OCI-LY3 (cell line): Measurements from ENCODE around the gene AFP.

Source experiments
- H2AFZ ChIP-seq: fragments of 200-600, 300-600 bp; shearing (Covaris generic); 2 replicates; pipeline ENCODE4 v1.6.0; 2014; ENCODE audit warnings: antibody characterized with exemption, low read depth, low read length
- H3K27ac ChIP-seq: fragments of 200-600, 300-600 bp; sonication (generic); 2 replicates; pipeline ENCODE4 v1.5.1; 2014; ENCODE audit warnings: mild to moderate bottlenecking, low read length, moderate library complexity, mixed read lengths
- H3K27me3 ChIP-seq: fragments of 200-600, 300-600 bp; sonication (generic); 2 replicates; pipeline ENCODE4 v1.6.1; 2014; ENCODE audit warnings: low read depth, low read length, mixed read lengths
- H3K36me3 ChIP-seq: fragments of 200-600, 300-600 bp; sonication (generic); replicated peaks from 2 replicates; pipeline ENCODE3; 2014; ENCODE audit warnings: low read depth, low read length, mixed read lengths
- H3K4me1 ChIP-seq: fragments of 300-600, 200-600 bp; sonication (generic); 2 replicates; pipeline ENCODE4 v1.6.1; 2014; ENCODE audit warnings: low read length, mixed read lengths
- H3K4me2 ChIP-seq: fragments of 200-600, 300-600 bp; sonication (generic); 2 replicates; pipeline ENCODE4 v1.6.1; 2014; ENCODE audit warnings: low read length, mixed read lengths
- H3K4me3 ChIP-seq: fragments of 300-600, 200-600 bp; sonication (generic); 2 replicates; pipeline ENCODE4 v1.5.1; 2014; ENCODE audit warnings: antibody characterized with exemption, mild to moderate bottlenecking, low read length, moderate library complexity
- H3K79me2 ChIP-seq: fragments of 300-600, 200-600 bp; shearing (Covaris generic); 2 replicates; pipeline ENCODE4 v1.6.1; 2014; ENCODE audit warnings: mild to moderate bottlenecking, low read length, mixed read lengths
- H3K9ac ChIP-seq: fragments of 300-600, 200-600 bp; shearing (Covaris generic); 2 replicates; pipeline ENCODE4 v1.6.0; 2014; ENCODE audit warnings: mild to moderate bottlenecking, low read length, moderate library complexity
- H3K9me3 ChIP-seq: fragments of 200-600, 300-600 bp; shearing (Covaris generic); 2 replicates; pipeline ENCODE4 v1.6.1; 2014; ENCODE audit warnings: low read length, mixed read lengths; ENCODE audit not compliant: insufficient read depth
- H4K20me1 ChIP-seq: fragments of 200-600, 300-600 bp; sonication (generic); 2 replicates; pipeline ENCODE4 v1.6.1; 2016; ENCODE audit warnings: low read length, mixed read lengths; ENCODE audit not compliant: insufficient read depth
- CTCF ChIP-seq: fragments of 200-600, 300-600 bp; sonication (generic); IDR thresholded peaks from 2 replicates; pipeline ENCODE4 v1.5.1; 2014; ENCODE audit warnings: antibody characterized with exemption, low read length, low read depth
- EZH2phosphoT487 ChIP-seq: fragments of 200-600 bp; shearing (Covaris generic); IDR thresholded peaks from 2 replicates; pipeline ENCODE4 v1.6.1; 2018; ENCODE audit warnings: antibody characterized with exemption, mixed run types, low read depth

Gene AFP

GRCh38 chr4:73418677-73419076, 17.3 kb upstream of the AFP start:
- Histone ChIP-seq H4K20me1 (no peaks in the 10 kb centered on the region), H2AFZ (no peak overlapping the region), H3K36me3 (no peaks in the 10 kb centered on the region), H3K9ac (no peak overlapping the region), H3K4me2 (no peak overlapping the region), H3K27ac (no peak overlapping the region), H3K9me3 (no peaks in the 10 kb centered on the region), H3K4me3 (no peak overlapping the region), H3K79me2 (no peaks in the 10 kb centered on the region), H3K27me3 (no peaks in the 10 kb centered on the region), H3K4me1 (no peaks in the 10 kb centered on the region)
- no peak for TF ChIP-seq EZH2phosphoT487
- TF ChIP-seq CTCF = no peak

GRCh38 chr4:73419106-73420038, 16.6 kb upstream of the AFP start:
- no peak overlapping the region for H3K4me3 ChIP-seq
- TF ChIP-seq CTCF = no peak
- TF ChIP-seq EZH2phosphoT487 = no peak
- no peaks in the 10 kb centered on the region for H3K9me3 ChIP-seq
- no peaks in the 10 kb centered on the region for H3K79me2 ChIP-seq
- H4K20me1 ChIP-seq = no peaks in the 10 kb centered on the region
- no peak overlapping the region for H3K4me2 ChIP-seq
- no peaks in the 10 kb centered on the region for H3K27me3 ChIP-seq
- H2AFZ ChIP-seq = no peak overlapping the region
- H3K9ac ChIP-seq = no peak overlapping the region
- H3K36me3 ChIP-seq = no peaks in the 10 kb centered on the region
- no peaks in the 10 kb centered on the region for H3K4me1 ChIP-seq
- H3K27ac ChIP-seq = no peak overlapping the region

GRCh38 chr4:73420615-73421014, 15.4 kb upstream of the AFP start:
- no peak overlapping the region for H3K4me2 ChIP-seq
- no peak overlapping the region for H3K4me3 ChIP-seq
- H3K36me3 ChIP-seq = no peaks in the 10 kb centered on the region
- no peaks in the 10 kb centered on the region for H4K20me1 ChIP-seq
- no peak overlapping the region for H3K27ac ChIP-seq
- H3K4me1 ChIP-seq = no peaks in the 10 kb centered on the region
- no peaks in the 10 kb centered on the region for H3K79me2 ChIP-seq
- no peaks in the 10 kb centered on the region for H3K27me3 ChIP-seq
- no peak overlapping the region for H2AFZ ChIP-seq
- no peak for TF ChIP-seq EZH2phosphoT487
- no peak overlapping the region for H3K9ac ChIP-seq
- H3K9me3 ChIP-seq = no peaks in the 10 kb centered on the region

GRCh38 chr4:73421708-73422457, 14.1 kb upstream of the AFP start:
- Histone ChIP-seq H3K4me3 (no peak overlapping the region), H3K27me3 (no peaks in the 10 kb centered on the region), H3K36me3 (no peaks in the 10 kb centered on the region), H3K27ac (no peak overlapping the region), H3K9me3 (no peaks in the 10 kb centered on the region), H3K4me1 (no peaks in the 10 kb centered on the region), H3K4me2 (no peak overlapping the region), H4K20me1 (no peaks in the 10 kb centered on the region), H3K9ac (no peak overlapping the region), H3K79me2 (no peaks in the 10 kb centered on the region), H2AFZ (no peak overlapping the region)
- TF ChIP-seq CTCF (no peak), EZH2phosphoT487 (no peak)
